Measurements from ENCODE around the gene ADAMTS16. TPM values are rescaled to one million over a fixed set of nuclear protein-coding genes. Genes with fewer than 3 reads are reported as not detected.

ADAMTS16 gene
- total and polyA plus RNA-seq, 2 donors (not counting 3 experiments of a cell fraction or from before 2014, with no cell fraction given), result not detected

DNA sequence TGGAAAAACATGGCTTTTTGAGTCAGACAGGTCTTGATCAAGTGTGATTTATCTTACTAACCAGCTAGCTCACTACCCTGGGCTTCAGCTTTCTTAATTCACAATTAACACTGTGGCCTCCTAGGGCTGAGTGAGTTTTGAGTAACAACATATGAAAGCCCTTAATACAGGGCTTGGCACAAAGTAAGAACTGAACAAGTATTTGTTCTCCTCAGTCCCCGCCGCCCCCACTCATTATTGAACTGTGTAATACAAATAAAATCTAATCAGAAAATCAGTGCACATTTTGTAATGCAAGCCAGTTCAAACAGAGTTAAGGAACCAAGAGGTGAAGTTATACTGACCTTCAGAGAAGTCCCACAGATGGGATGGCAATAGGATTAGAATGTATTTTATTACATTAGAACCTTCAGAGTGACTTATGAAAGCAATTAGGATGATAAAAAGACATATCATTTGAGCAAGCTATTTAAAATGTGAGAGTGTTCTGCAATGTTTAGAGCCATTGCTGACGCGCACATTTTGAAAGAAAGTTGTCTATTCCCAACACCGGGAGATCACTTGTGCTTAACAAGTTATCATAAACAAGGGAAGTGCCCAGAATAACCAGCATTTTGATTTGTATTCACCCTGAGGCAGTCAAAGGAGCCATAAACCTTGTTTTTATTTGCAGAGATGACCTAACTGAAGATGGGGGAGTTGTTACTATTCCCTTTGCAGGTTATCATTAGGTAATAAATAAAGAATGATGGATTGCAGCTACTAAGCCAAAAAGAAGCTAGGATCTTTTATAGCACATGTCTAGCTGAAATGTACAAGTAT is 19.4 kb downstream of the ADAMTS16 start:
- FAIRE-seq (no peak), DNase-seq (ENCODE audit: low read depth, low spot score) (no peak)
- ChIA-PET CTCF (no interaction called here), POLR2A (no interaction called here)
- H3K9me3 ChIP-seq (replicated peaks; ENCODE audit: control insufficient read depth, insufficient read depth, low read length), result peaks cover 2% of the 10 kb centered on the region
- H3K27me3 ChIP-seq (ENCODE audit: control insufficient read depth in 2 of 2, insufficient read depth in 2 of 2, low read length in 2 of 2), result no peaks in the 10 kb centered on the region
- no peak for TF ChIP-seq POLR2AphosphoS5 (IDR thresholded peaks at IDR 0.05; ENCODE audit: insufficient read depth, low read depth, low read length)
- TF ChIP-seq POLR2A (IDR thresholded peaks at IDR 0.05; ENCODE audit: low read depth, low read length), result no peak
- no peak for TF ChIP-seq JUN (IDR thresholded peaks at IDR 0.05; ENCODE audit: borderline replicate concordance, insufficient read depth, insufficient read length, low read depth)
- TF ChIP-seq, protein P1, sequence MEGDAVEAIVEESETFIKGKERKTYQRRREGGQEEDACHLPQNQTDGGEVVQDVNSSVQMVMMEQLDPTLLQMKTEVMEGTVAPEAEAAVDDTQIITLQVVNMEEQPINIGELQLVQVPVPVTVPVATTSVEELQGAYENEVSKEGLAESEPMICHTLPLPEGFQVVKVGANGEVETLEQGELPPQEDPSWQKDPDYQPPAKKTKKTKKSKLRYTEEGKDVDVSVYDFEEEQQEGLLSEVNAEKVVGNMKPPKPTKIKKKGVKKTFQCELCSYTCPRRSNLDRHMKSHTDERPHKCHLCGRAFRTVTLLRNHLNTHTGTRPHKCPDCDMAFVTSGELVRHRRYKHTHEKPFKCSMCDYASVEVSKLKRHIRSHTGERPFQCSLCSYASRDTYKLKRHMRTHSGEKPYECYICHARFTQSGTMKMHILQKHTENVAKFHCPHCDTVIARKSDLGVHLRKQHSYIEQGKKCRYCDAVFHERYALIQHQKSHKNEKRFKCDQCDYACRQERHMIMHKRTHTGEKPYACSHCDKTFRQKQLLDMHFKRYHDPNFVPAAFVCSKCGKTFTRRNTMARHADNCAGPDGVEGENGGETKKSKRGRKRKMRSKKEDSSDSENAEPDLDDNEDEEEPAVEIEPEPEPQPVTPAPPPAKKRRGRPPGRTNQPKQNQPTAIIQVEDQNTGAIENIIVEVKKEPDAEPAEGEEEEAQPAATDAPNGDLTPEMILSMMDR (IDR thresholded peaks at IDR 0.05; ENCODE audit: extremely low read depth in 1 of 2, insufficient read depth in 1 of 2, low read depth in 1 of 2, low read length in 2 of 2), result no peak
- no TSS peak for BruUV-seq (replicated peaks)
- no peak overlapping the region for H3K4me2 ChIP-seq (ENCODE audit: insufficient read depth, low read length)
- no peaks in the 10 kb centered on the region for H4K20me1 ChIP-seq (replicated peaks; ENCODE audit: control insufficient read depth, extremely low read depth, insufficient read depth, low read length)
- dilution Hi-C loops (cut with MboI; ENCODE audit: extremely low pct_ligation_motif_present, low sequenced_read_pairs) (no loop called here), intact Hi-C loops (cut with micrococcal nuclease) (no loop called here)
- H3K4me3 ChIP-seq (replicated peaks in 1 of 3; ENCODE audit: insufficient read depth in 1 of 3, low read depth in 1 of 3, low read length in 3 of 3), result no peak overlapping the region
- no peaks in the 10 kb centered on the region for H3K4me1 ChIP-seq (ENCODE audit: control insufficient read depth, extremely low read depth, insufficient read depth, low read length)
- no peak overlapping the region for H3K27ac ChIP-seq (ENCODE audit: insufficient read depth, low read depth, low read length)
- no peaks in the 10 kb centered on the region for H3K79me2 ChIP-seq (ENCODE audit: control insufficient read depth, insufficient read depth, low read length)
- no peak overlapping the region for H3K9ac ChIP-seq (replicated peaks; ENCODE audit: extremely low read depth, insufficient read depth, low read length)
- H3K36me3 ChIP-seq (ENCODE audit: control insufficient read depth in 2 of 2, extremely low read depth in 1 of 2, insufficient read depth in 2 of 2, low read length in 2 of 2), result no peaks in the 10 kb centered on the region
- no peaks in the 10 kb centered on the region for H3K9me1 ChIP-seq (replicated peaks; ENCODE audit: control insufficient read depth, extremely low read depth, insufficient read depth, low read length)
- H2AFZ ChIP-seq (ENCODE audit: low read depth, low read length), result no peak overlapping the region

DNA sequence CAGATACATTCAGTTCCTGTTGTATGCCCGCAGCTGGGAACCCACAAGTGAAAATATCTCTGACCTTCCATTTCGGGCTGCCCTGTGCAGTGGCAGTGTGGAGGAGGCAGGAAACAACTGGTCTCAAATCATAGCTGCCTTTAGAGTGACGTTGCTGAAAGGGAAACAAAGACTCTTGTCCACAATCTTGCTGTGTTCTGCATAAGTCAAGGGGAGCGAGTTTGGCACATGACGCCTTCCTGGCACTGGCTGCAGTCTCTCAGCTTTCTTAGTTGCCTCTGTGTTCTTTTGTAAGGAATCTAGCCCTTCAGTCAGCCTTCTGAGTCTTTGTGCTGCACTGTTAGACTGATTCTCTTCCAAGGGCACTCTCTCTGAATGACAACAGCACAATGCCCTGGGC is 24.0 kb downstream of the ADAMTS16 start:
- no TSS peak for BruUV-seq (replicated peaks)
- FAIRE-seq (no peak), DNase-seq (ENCODE audit: low read depth, low spot score) (no peak)
- H3K9me3 ChIP-seq (replicated peaks; ENCODE audit: control insufficient read depth, insufficient read depth, low read length), result peaks cover 2% of the 10 kb centered on the region
- no peaks in the 10 kb centered on the region for H3K9me1 ChIP-seq (replicated peaks; ENCODE audit: control insufficient read depth, extremely low read depth, insufficient read depth, low read length)
- ChIA-PET POLR2A (no interaction called here), CTCF (no interaction called here)
- H3K4me2 ChIP-seq (ENCODE audit: insufficient read depth, low read length), result no peak overlapping the region
- TF ChIP-seq, protein P2, sequence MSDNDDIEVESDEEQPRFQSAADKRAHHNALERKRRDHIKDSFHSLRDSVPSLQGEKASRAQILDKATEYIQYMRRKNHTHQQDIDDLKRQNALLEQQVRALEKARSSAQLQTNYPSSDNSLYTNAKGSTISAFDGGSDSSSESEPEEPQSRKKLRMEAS (IDR thresholded peaks at IDR 0.05; ENCODE audit: insufficient read depth, insufficient read length), result no peak
- no peak overlapping the region for H3K4me3 ChIP-seq (replicated peaks in 1 of 3; ENCODE audit: insufficient read depth in 1 of 3, low read depth in 1 of 3, low read length in 3 of 3)
- H3K79me2 ChIP-seq (ENCODE audit: control insufficient read depth, insufficient read depth, low read length), result no peaks in the 10 kb centered on the region
- H3K27ac ChIP-seq (ENCODE audit: insufficient read depth, low read depth, low read length), result no peak overlapping the region
- no peaks in the 10 kb centered on the region for H3K36me3 ChIP-seq (ENCODE audit: control insufficient read depth in 2 of 2, extremely low read depth in 1 of 2, insufficient read depth in 2 of 2, low read length in 2 of 2)
- H3K27me3 ChIP-seq (ENCODE audit: control insufficient read depth in 2 of 2, insufficient read depth in 2 of 2, low read length in 2 of 2), result no peaks in the 10 kb centered on the region
- dilution Hi-C loops (cut with MboI; ENCODE audit: extremely low pct_ligation_motif_present, low sequenced_read_pairs), result no loop called here
- intact Hi-C loops (cut with micrococcal nuclease), result no loop called here
- no peaks in the 10 kb centered on the region for H4K20me1 ChIP-seq (replicated peaks; ENCODE audit: control insufficient read depth, extremely low read depth, insufficient read depth, low read length)
- no peaks in the 10 kb centered on the region for H3K4me1 ChIP-seq (ENCODE audit: control insufficient read depth, extremely low read depth, insufficient read depth, low read length)
- H2AFZ ChIP-seq (ENCODE audit: low read depth, low read length), result no peak overlapping the region
- H3K9ac ChIP-seq (replicated peaks; ENCODE audit: extremely low read depth, insufficient read depth, low read length), result no peak overlapping the region

Measured in endothelial cell of umbilical vein (primary cell).